NCI-H187 (cell line): Measurements from ENCODE around the gene EPB41L3.
A peak's percentile ranks its signal among the peaks of the same experiment; 100 is the strongest.

Experiments
- DNase-seq, 2 experiments: peaks; one replicate each; lab custom pipeline; 2025; lab: John Stamatoyannopoulos, UW

The EPB41L3 gene

GRCh38 chr18:5543773-5544389 is at the start of gene EPB41L3:
TSS of gene EPB41L3 (minus strand) at chr18:5543997. CDS start at chr18:5489183, 54,814 bp downstream.
- no peak for DNase-seq

DNA sequence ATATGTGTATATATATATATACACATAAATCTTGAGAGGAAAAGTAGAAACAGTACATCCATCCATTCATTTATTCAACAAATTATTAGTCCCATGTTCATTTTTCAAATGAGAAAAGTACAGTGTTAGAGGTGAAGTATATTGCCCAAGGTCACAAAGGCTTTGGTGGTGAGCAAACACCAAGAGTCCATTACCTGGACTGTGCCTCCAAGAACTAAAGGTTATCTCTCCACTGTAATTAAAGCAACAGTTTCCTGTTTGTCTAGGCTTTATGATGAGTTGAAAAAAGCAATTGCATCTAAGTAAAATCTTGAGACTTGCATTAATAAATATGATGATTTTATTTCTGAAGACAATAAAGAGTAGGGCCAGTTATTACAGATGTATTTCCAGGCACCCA is 44.7 kb upstream of the EPB41L3 start:
- no peak for DNase-seq

DNA sequence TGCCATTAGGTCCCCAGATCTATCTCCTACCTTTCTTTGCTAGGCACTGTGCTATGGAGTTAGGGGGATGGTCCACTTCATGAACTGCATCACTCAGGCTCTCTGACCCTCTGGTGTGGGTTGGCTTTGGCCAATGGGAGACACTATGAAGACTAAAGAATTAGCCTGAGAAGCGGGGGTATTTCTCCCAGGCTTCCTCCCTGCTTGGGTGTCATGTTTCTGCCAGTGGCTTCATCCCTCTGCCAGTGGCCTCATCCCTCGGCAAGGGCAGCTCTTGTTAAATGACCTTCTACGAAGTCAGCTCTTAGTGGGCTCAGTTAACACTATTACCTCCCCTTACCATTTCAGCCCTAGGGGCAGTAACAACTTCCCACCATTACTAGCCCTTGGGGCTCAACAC is 41.9 kb upstream of the EPB41L3 start:
- DNase-seq = no peak

GRCh38 chr18:5584746-5585417 is 41.1 kb upstream of the EPB41L3 start:
- DNase-seq = no peak

DNA sequence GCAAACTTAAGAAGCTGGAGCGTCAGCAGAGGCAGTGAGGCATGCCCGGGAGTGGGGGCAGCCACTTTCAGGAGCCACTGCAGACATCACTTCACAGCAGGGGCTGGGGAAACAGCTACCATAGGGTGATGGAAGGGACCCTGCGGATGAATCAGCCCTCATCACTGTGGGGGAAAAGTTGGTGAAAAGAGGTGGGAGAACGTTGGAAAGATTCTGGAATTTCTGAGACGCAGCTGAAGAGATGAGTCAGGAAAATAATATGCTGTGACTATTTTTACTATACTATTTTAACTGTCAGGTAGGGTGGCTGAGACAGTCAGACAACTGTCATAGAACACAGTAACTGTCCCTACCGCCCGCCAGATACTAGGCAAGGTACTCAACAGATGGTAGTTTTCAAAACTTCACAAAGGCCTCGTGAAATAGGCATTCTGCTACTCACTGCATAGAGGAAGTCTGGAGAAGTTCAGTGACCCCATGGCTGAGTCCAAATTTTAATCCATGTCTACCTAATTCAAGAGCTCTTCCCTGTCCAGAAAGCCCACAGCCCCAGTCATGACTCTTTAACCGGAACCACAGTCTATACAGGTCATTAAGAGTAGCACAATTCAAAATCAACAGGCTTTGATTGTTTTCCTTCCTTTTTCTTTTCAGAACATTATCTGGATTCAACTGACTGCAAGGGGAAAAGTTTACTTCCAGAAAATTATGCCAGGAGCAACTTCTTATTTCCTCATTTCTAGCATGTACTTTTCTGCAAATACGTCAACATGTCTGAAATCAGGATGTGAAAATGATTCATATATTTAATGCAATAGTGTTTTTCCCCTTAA is 39.3 kb upstream of the EPB41L3 start:
- no peak for DNase-seq

DNA sequence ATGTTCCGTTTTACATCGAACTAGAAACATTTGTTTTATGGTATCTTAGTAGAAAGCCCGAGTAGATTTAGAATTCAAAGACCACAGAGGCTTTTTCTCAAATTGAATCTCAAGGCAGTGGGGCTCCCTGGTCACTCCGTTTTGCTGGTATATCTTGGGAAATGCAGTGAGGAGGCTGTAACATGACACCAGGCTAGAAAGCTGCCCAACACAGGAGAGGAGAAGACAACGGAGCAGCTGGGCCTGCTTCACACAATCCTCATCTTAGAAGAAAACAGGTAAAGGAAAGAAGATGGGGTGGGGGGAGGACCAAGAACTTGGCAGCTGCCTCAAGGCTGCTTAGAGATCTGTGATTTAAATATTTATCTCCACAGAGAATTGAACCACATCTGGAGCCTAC is 38.3 kb upstream of the EPB41L3 start:
- no peak for DNase-seq

GRCh38 chr18:5574843-5575242 is 31.0 kb upstream of the EPB41L3 start:
- no peak for DNase-seq

DNA sequence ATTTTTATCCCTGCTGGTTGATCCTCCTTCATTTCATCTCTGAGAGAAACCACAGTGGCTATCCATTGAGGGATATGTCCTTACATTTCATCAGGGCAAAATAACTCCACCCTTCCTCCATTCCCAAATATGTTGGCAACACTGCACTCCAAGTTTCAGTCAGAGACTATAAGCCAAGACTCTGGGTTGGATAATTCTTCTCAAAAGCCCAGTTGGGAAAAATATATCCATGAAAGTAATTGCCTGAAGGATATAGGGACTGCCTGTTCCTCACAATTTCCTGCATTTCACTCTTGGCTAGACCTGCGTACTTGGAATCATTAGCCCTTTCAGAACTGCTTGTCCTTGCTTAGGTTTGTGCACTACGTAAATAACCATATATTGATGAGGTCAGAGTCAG is 27.9 kb upstream of the EPB41L3 start:
- no peak for DNase-seq

- DNase-seq = peak in 1 of 2 experiments; percentile 5
Observed at GRCh38 chr18:5570613-5571012, 26.8 kb upstream of the EPB41L3 start.

DNA sequence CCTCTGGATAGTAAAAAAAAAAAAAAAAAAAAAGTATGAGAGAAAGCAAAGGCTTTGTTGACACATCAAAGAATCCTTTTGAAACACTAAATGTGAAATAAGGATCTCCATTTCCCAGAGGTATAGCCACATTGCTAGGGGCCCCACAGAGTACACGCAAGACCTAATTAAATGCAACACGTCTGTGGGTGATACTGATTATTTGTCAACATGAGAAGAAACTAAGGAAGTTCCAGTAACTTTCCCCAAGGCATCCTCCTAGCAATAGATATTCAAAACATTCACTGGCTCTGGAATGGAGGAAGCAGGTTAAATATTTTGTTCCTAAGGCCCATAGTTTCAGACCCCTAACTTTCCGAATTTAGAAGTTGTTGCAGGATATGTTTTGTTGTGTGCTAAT is 24.6 kb upstream of the EPB41L3 start:
- DNase-seq = no peak

GRCh38 chr18:5558851-5559250 is 15.1 kb upstream of the EPB41L3 start:
- DNase-seq = no peak

DNA sequence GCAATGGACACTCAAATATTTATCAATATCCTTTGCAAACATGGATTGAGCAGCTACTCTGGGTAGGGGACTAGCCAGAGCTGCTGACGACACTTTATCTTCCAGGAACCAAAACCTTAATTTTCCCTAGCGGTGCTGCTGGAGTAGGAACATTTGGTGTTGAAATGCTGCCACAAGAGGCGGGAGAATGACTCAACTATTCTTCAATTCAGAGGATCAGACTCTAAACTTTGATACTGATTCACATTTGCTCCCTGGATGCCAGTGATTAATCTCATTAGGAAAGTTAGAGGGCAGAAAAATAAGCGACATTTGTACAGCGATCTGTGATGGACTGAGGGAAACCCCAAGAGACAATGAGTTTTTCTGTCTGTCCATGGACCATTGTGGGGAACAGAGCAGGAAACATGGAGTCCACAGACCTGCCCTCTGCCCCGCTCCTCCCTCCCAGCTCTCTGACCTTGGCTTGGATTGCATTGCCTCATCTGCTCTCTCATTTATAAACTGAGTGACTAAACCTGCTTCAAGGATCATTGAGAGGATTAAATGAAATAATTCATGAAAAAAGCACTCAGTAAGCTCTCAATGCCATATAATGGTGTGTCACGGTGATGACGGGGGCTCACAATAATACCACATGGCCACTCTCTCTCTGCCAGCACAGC is 12.6 kb upstream of the EPB41L3 start:
- no peak for DNase-seq

DNA sequence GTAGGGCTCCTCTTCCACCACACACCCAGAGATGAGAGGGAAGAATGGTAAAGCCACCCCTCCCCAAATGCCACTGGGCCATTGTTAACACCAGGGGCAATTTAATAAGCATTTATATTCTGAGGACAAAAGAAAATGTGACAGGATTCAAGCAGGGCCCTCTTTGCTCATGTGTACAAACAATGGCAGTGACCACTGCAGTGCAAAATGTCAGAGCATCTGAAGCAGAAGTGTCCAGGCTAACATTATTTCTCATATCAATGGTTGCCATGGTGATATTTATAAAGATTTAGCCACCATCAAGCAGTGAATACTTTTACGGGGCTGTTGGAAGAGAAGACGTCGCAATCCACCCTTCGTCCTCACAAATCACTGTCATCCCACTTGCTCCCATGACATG is 10.8 kb upstream of the EPB41L3 start:
- no peak for DNase-seq

DNA sequence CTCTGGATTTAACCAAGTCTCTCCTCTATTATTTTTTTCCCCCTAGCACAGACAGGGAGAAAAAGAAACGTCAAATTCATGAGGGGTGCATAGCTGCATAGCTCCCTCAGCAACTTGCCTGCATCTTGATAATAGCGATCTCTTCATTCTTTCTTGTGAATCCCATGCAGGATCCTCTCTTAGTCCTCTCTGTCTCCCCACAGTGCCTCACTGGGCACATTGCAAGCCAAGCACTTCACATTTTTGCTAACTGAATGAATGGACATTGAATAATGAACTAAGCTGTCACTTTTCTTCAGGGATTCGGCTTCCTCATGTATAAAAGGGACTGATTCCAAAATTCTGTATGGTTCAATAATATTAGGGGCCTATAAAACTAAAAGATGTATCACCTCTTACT is 2.9 kb upstream of the EPB41L3 start:
- DNase-seq = no peak

GRCh38 chr18:5543036-5543680 is 639 bp downstream of the EPB41L3 start:
- DNase-seq = no peak

DNA sequence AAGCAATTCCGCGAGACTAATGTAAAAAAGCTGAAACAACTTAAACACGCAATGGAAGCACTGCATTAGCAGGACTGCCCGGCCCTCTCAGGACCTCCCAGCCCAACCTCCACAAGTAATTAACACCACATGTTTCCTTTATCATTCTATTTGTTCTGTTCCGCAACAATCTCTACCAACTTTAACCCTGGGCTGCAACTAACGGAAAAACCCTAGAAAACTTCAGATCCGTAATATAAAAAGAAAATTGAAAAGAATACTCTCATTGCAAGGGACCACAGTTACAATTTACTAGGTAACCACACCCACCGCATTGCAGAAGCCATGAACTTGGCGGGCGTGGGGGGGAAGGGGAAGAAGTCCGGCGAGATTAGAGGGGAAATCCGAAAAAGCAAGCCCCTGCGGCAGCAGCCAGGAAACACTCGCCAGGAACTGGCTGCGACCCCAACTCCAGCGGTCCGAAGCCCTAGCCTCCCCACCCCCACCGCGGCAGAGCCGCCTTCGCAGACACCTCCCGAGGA is 1.2 kb downstream of the EPB41L3 start:
- DNase-seq = no peak

GRCh38 chr18:5541644-5542043 is 2.2 kb downstream of the EPB41L3 start:
- no peak for DNase-seq

GRCh38 chr18:5539391-5539790 is 4.4 kb downstream of the EPB41L3 start:
- DNase-seq = no peak

GRCh38 chr18:5538544-5538943 is 5.3 kb downstream of the EPB41L3 start:
- DNase-seq = no peak

GRCh38 chr18:5537860-5538259 is 5.9 kb downstream of the EPB41L3 start:
- no peak for DNase-seq

DNA sequence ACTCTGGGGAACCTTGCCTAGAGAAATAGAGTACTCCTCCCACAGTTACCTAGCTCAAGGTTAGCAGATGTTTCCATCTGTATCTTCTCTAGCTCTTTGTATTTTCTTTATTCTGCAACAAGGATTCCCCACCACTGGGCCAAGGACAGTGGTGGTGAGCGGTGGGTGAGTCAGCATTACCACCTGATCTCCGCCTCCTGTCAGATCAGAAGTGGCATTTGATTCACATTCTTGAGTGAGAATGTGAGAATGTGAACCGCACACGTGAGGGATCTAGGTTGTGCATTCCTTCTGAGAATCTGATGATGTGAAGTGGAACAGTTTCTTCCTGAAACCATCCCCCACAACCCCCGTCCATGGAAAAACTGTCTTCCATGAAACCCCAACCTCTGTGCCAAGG is 9.0 kb downstream of the EPB41L3 start:
- DNase-seq = no peak

- DNase-seq = no peak
Observed at GRCh38 chr18:5532066-5532465, 11.7 kb downstream of the EPB41L3 start.
